Measurements from ENCODE around the gene DYNLT1.
"Not testable (repeated sequence)": the region's sequence is repeated elsewhere in the genome, so short reads cannot be mapped to it uniquely, and the experiment has no call there.

DNA sequence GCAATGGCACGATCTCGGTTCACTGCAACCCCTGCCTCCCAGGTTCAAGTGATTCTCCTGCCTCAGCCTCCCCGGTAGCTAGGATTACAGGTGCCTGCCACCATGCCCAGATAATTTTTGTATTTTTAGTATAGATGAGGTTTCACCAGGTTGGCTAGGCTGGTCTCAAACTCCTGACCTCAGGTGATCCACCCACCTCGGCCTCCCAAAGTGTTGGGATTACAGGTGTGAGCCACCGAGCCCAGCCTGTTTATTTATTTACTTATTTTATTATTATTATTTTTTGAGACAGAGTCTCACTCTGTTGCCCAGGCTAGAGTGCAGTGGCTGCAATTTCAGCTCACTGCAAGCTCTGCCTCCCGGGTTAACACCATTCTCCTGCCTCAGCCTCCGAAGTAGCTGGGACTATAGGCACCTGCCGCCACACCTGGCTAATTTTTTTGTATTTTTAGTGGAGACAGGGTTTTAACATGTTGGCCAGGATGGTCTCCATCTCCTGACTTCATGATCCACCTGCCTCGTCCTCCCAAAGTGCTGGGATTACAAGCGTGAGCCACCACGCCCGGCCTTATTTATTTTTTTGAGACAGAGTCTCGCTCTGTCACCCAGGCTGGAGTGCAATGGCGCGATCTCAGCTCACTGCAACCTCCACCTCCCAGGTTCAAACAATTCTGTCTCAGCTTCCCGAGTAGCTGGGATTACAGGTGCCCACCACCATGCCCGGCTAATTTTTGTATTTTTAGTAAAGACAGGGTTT, 7.6 kb upstream of the DYNLT1 start:
- TF ChIP-seq, protein P1, sequence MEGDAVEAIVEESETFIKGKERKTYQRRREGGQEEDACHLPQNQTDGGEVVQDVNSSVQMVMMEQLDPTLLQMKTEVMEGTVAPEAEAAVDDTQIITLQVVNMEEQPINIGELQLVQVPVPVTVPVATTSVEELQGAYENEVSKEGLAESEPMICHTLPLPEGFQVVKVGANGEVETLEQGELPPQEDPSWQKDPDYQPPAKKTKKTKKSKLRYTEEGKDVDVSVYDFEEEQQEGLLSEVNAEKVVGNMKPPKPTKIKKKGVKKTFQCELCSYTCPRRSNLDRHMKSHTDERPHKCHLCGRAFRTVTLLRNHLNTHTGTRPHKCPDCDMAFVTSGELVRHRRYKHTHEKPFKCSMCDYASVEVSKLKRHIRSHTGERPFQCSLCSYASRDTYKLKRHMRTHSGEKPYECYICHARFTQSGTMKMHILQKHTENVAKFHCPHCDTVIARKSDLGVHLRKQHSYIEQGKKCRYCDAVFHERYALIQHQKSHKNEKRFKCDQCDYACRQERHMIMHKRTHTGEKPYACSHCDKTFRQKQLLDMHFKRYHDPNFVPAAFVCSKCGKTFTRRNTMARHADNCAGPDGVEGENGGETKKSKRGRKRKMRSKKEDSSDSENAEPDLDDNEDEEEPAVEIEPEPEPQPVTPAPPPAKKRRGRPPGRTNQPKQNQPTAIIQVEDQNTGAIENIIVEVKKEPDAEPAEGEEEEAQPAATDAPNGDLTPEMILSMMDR (IDR thresholded peaks at IDR 0.05): not testable (repeated sequence)
- not testable (repeated sequence) for TF ChIP-seq POLR2A (IDR thresholded peaks at IDR 0.05)

All from adrenal gland (tissue), 5 donors.